Measurements from ENCODE around the gene HOXA13.

The HOXA13 gene

GRCh38 chr7:27243340-27244163 lies 43.7 kb upstream of the HOXA13 start:
- FAIRE-seq (no peak), DNase-seq (ENCODE audit: insufficient read length) (no peak)
- no peak for TF ChIP-seq POLR2AphosphoS5 (IDR thresholded peaks at IDR 0.05; ENCODE audit: low read depth, low read length)
- TF ChIP-seq POLR2A (IDR thresholded peaks at IDR 0.05; ENCODE audit: low read depth, low read length) = no peak
- no peak for TF ChIP-seq TAF1 (IDR thresholded peaks at IDR 0.05; ENCODE audit: borderline replicate concordance, low read depth, low read length)

GRCh38 chr7:27242555-27243339 lies 42.9 kb upstream of the HOXA13 start, which contains the start of gene EVX1:
Gene EVX1, plus strand, starts transcription at chr7:27242802. Its CDS starts 229 bp downstream, at chr7:27243031.
- DNase-seq (ENCODE audit: insufficient read length) (no peak), FAIRE-seq (no peak)
- TF ChIP-seq POLR2AphosphoS5 (IDR thresholded peaks at IDR 0.05; ENCODE audit: low read depth, low read length) (no peak), POLR2A (IDR thresholded peaks at IDR 0.05; ENCODE audit: low read depth, low read length) (no peak), TAF1 (IDR thresholded peaks at IDR 0.05; ENCODE audit: borderline replicate concordance, low read depth, low read length) (no peak)

- FAIRE-seq = no peak
- no peak for TF ChIP-seq TAF1 (IDR thresholded peaks at IDR 0.05; ENCODE audit: borderline replicate concordance, low read depth, low read length)
- no peak for DNase-seq (ENCODE audit: insufficient read length)
Observed at GRCh38 chr7:27242154-27242553, 42.3 kb upstream of the HOXA13 start.

- DNase-seq (ENCODE audit: insufficient read length) = no peak
- TF ChIP-seq POLR2AphosphoS5 (IDR thresholded peaks at IDR 0.05; ENCODE audit: low read depth, low read length) (no peak), TAF1 (IDR thresholded peaks at IDR 0.05; ENCODE audit: borderline replicate concordance, low read depth, low read length) (no peak), POLR2A (IDR thresholded peaks at IDR 0.05; ENCODE audit: low read depth, low read length) (no peak)
- no peak for FAIRE-seq
Observed at GRCh38 chr7:27241189-27242056, 41.5 kb upstream of the HOXA13 start.

- no peak for FAIRE-seq
- TF ChIP-seq POLR2AphosphoS5 (IDR thresholded peaks at IDR 0.05; ENCODE audit: low read depth, low read length) (no peak), POLR2A (IDR thresholded peaks at IDR 0.05; ENCODE audit: low read depth, low read length) (no peak), TAF1 (IDR thresholded peaks at IDR 0.05; ENCODE audit: borderline replicate concordance, low read depth, low read length) (no peak)
Observed at GRCh38 chr7:27240015-27240731, 40.3 kb upstream of the HOXA13 start.

GRCh38 chr7:27239387-27240014 lies 39.6 kb upstream of the HOXA13 start:
- no peak for TF ChIP-seq POLR2AphosphoS5 (IDR thresholded peaks at IDR 0.05; ENCODE audit: low read depth, low read length)
- no peak for TF ChIP-seq TAF1 (IDR thresholded peaks at IDR 0.05; ENCODE audit: borderline replicate concordance, low read depth, low read length)
- no peak for TF ChIP-seq POLR2A (IDR thresholded peaks at IDR 0.05; ENCODE audit: low read depth, low read length)
- FAIRE-seq = no peak

More at GRCh38 chr7:27240015-27240731, 40.3 kb upstream of the HOXA13 start:
- DNase-seq (ENCODE audit: insufficient read length) = no peak

GRCh38 chr7:27238979-27239386 lies 39.1 kb upstream of the HOXA13 start:
- FAIRE-seq (no peak), DNase-seq (ENCODE audit: insufficient read length) (no peak)
- TF ChIP-seq TAF1 (IDR thresholded peaks at IDR 0.05; ENCODE audit: borderline replicate concordance, low read depth, low read length) (no peak), POLR2A (IDR thresholded peaks at IDR 0.05; ENCODE audit: low read depth, low read length) (no peak), POLR2AphosphoS5 (IDR thresholded peaks at IDR 0.05; ENCODE audit: low read depth, low read length) (no peak)

More at GRCh38 chr7:27239387-27240014, 39.6 kb upstream of the HOXA13 start:
- DNase-seq (ENCODE audit: insufficient read length) = no peak

GRCh38 chr7:27237735-27238334 lies 37.9 kb upstream of the HOXA13 start:
- no peak for DNase-seq (ENCODE audit: insufficient read length)
- no peak for TF ChIP-seq POLR2AphosphoS5 (IDR thresholded peaks at IDR 0.05; ENCODE audit: low read depth, low read length)
- TF ChIP-seq TAF1 (IDR thresholded peaks at IDR 0.05; ENCODE audit: borderline replicate concordance, low read depth, low read length) = no peak
- TF ChIP-seq POLR2A (IDR thresholded peaks at IDR 0.05; ENCODE audit: low read depth, low read length) = no peak
- FAIRE-seq = no peak

GRCh38 chr7:27235387-27236311 lies 35.8 kb upstream of the HOXA13 start:
- no peak for FAIRE-seq
- TF ChIP-seq TAF1 (IDR thresholded peaks at IDR 0.05; ENCODE audit: borderline replicate concordance, low read depth, low read length) (no peak), POLR2AphosphoS5 (IDR thresholded peaks at IDR 0.05; ENCODE audit: low read depth, low read length) (no peak), POLR2A (IDR thresholded peaks at IDR 0.05; ENCODE audit: low read depth, low read length) (no peak)
- no peak for DNase-seq (ENCODE audit: insufficient read length)
